SK-N-SH (cell line): ENCODE data around the gene IQGAP2. TPM values are rescaled to one million over a fixed set of nuclear protein-coding genes. Genes with fewer than 3 reads are reported as not detected.

Experiments used
- CTCF ChIA-PET: fragments of 300-600, 350-600 bp; formaldehyde crosslinking; extraction: SDS; loops from one replicate; lab custom pipeline; 2021; lab: Yijun Ruan, JAX
- POLR2A ChIA-PET: fragments of 350-600 bp; sonication (Branson Sonifier 250); formaldehyde crosslinking; extraction: SDS; loops from one replicate; lab custom pipeline; 2020; ENCODE audit warnings: antibody characterized with exemption, inconsistent platforms; lab: Yijun Ruan, JAX
- DNase-seq: peaks from one replicate; pipeline ENCODE4 v3.0.0; 2012
- H2AFZ ChIP-seq: fragments of 200-600 bp; sonication (generic); 2 replicates; pipeline ENCODE4 v1.8.1; 2016; ENCODE audit warnings: antibody characterized with exemption, mild to moderate bottlenecking, low read depth
- H3F3A ChIP-seq: fragments of 200-600 bp; sonication (generic); replicated peaks from 2 replicates; pipeline ENCODE3; 2016; ENCODE audit warnings: antibody characterized with exemption, mild to moderate bottlenecking; ENCODE audit not compliant: insufficient read depth
- H3K27ac ChIP-seq, 2 experiments: fragments of 200-500 bp in 1 of 2; fragments of 200-600 bp in 1 of 2; sonication (Bioruptor generic) in 1 of 2; sonication (generic), shearing (Covaris generic) in 1 of 2; 2 replicates each; pipeline versions ENCODE4 v1.5.1 to v1.6.1; 2014 to 2016; ENCODE audit warnings: low read depth in 2 of 2, inconsistent platforms in 1 of 2, low read length in 1 of 2, mild to moderate bottlenecking in 1 of 2, mixed read lengths in 1 of 2
- H3K27me3 ChIP-seq: fragments of 200-600 bp; sonication (generic), shearing (Covaris generic); 2 replicates; pipeline ENCODE4 v1.6.1; 2016; ENCODE audit warnings: mixed run types; ENCODE audit not compliant: insufficient read depth
- H3K36me3 ChIP-seq, 2 experiments: fragments of 200-500 bp in 1 of 2; fragments of 200-600 bp in 1 of 2; sonication (Bioruptor generic) in 1 of 2; sonication (generic) in 1 of 2; replicated peaks in 1 of 2; 2 replicates each; pipeline versions ENCODE3 to v1.5.1; 2014 to 2016; ENCODE audit warnings: low read length in 1 of 2, mild to moderate bottlenecking in 1 of 2; ENCODE audit not compliant: insufficient read depth in 2 of 2, control insufficient read depth in 1 of 2
- H3K4me1 ChIP-seq, 2 experiments: fragments of 200-500 bp in 1 of 2; fragments of 200-600 bp in 1 of 2; sonication (Bioruptor generic) in 1 of 2; sonication (generic), shearing (Covaris generic) in 1 of 2; 2 replicates each; pipeline versions ENCODE4 v1.5.1 to v1.6.1; 2014 to 2016; ENCODE audit warnings: low read depth in 1 of 2, low read length in 1 of 2, mixed run types in 1 of 2; ENCODE audit not compliant: insufficient read depth in 2 of 2, control insufficient read depth in 1 of 2
- H3K4me2 ChIP-seq: fragments of 200-600 bp; sonication (generic), shearing (Covaris generic); 2 replicates; pipeline ENCODE4 v1.6.1; 2017; ENCODE audit warnings: mixed run types
- H3K4me3 ChIP-seq, 2 experiments: fragments of 200-500 bp in 1 of 2; fragments of 200-600 bp in 1 of 2; sonication (Bioruptor generic) in 1 of 2; sonication (generic), shearing (Covaris generic) in 1 of 2; 2 replicates each; pipeline versions ENCODE4 v1.5.1 to v1.8.1; 2014 to 2016; ENCODE audit warnings: low read depth in 2 of 2, inconsistent platforms in 1 of 2, low read length in 1 of 2, mild to moderate bottlenecking in 1 of 2, mixed read lengths in 1 of 2, moderate library complexity in 1 of 2
- H3K79me2 ChIP-seq: fragments of 200-600 bp; sonication (generic); 2 replicates; pipeline ENCODE4 v1.8.1; 2017; ENCODE audit warnings: mild to moderate bottlenecking; ENCODE audit not compliant: insufficient read depth
- H3K9ac ChIP-seq: fragments of 200-600 bp; sonication (generic); 2 replicates; pipeline ENCODE4 v1.6.1; 2017; ENCODE audit warnings: mixed run types
- H3K9me2 ChIP-seq: fragments of 200-600 bp; sonication (generic); 2 replicates; pipeline ENCODE4 v1.6.1; 2017; ENCODE audit warnings: mixed run types
- H3K9me3 ChIP-seq: fragments of 200-600 bp; sonication (generic); 2 replicates; pipeline ENCODE4 v1.6.1; 2017; ENCODE audit warnings: mixed run types, mild to moderate bottlenecking, moderate library complexity
- H4K20me1 ChIP-seq: fragments of 200-600 bp; sonication (generic); 2 replicates; pipeline ENCODE4 v1.6.1; 2017; ENCODE audit warnings: mild to moderate bottlenecking, mixed run types; ENCODE audit not compliant: insufficient read depth
- CHD2 ChIP-seq: fragments of 150-350 bp; IDR thresholded peaks from 2 replicates; pipeline ENCODE4 v1.6.1; 2018; ENCODE audit warnings: low read length; ENCODE audit not compliant: partially characterized antibody
- CTCF ChIP-seq: fragments of 200-600 bp; sonication (generic); IDR thresholded peaks from 2 replicates; pipeline ENCODE4 v1.6.1; 2017; ENCODE audit warnings: antibody characterized with exemption, mild to moderate bottlenecking, moderate library complexity
- FOSL2 ChIP-seq: IDR thresholded peaks from 2 replicates; pipeline ENCODE4 v1.4.0; 2012; ENCODE audit warnings: low read depth, mild to moderate bottlenecking, moderate library complexity, borderline replicate concordance
- FOXJ3 ChIP-seq: sonication (generic); formaldehyde crosslinking; IDR thresholded peaks from 2 replicates; pipeline ENCODE4 v1.5.1; 2020; ENCODE audit warnings: mild to moderate bottlenecking, missing genetic modification reagents
- FOXM1 ChIP-seq: IDR thresholded peaks from 2 replicates; pipeline ENCODE4 v1.4.0; 2012; ENCODE audit warnings: low read depth, mild to moderate bottlenecking
- MAX ChIP-seq: IDR thresholded peaks from 2 replicates; pipeline ENCODE4 v1.4.0; 2012; ENCODE audit warnings: low read depth
- MEF2A ChIP-seq: IDR thresholded peaks from 2 replicates; pipeline ENCODE4 v1.4.0; 2012; ENCODE audit warnings: low read depth, borderline replicate concordance
- MXI1 ChIP-seq: IDR thresholded peaks from 2 replicates; pipeline ENCODE4 v1.6.1; 2012; ENCODE audit warnings: mild to moderate bottlenecking, low read depth, low read length, improper control_type of control experiment
- PBX3 ChIP-seq: IDR thresholded peaks from 2 replicates; pipeline ENCODE4; 2012
- RAD21 ChIP-seq: IDR thresholded peaks from 2 replicates; pipeline ENCODE4 v1.6.1; 2012; ENCODE audit warnings: mild to moderate bottlenecking, low read length
- RCOR1 ChIP-seq: fragments of 150-350 bp; IDR thresholded peaks from 2 replicates; pipeline ENCODE4 v1.6.1; 2017; ENCODE audit warnings: antibody characterized with exemption, low read length
- RXRA ChIP-seq: IDR thresholded peaks from 2 replicates; pipeline ENCODE4 v1.4.0; 2012; ENCODE audit warnings: low read depth, mild to moderate bottlenecking, borderline replicate concordance
- TAF1 ChIP-seq: IDR thresholded peaks from 2 replicates; pipeline ENCODE4 v1.6.1; 2012; ENCODE audit warnings: low read depth, mild to moderate bottlenecking, low read length, moderate library complexity, borderline replicate concordance
- TCF12 ChIP-seq: IDR thresholded peaks from 2 replicates; pipeline ENCODE4 v1.4.0; 2012
- YY1 ChIP-seq: IDR thresholded peaks from 2 replicates; pipeline ENCODE4 v1.4.0; 2012; ENCODE audit warnings: low read depth, mild to moderate bottlenecking
- WGBS: methylation state at CpG from one replicate; pipeline ENCODE4 v1.1.6; 2017; ENCODE audit warnings: low lambda C conversion rate; 5-methylcytosine and 5-hydroxymethylcytosine counted together
- polyA plus RNA-seq, 3 experiments: library from polyadenylated mRNA; depleted of rRNA; stranded (reverse); fragments of >200 nt; gene quantifications; 2 replicates each; pipeline ENCODE4 v1.2.3, GENCODE V29; 2012
- TF ChIP-seq, protein P1 (sequence below): fragments of 150-350 bp; IDR thresholded peaks from 2 replicates; pipeline ENCODE4 v1.6.1; 2017; ENCODE audit warnings: antibody characterized with exemption, low read length, low read depth, borderline replicate concordance

The IQGAP2 gene
- polyA plus RNA-seq, 1 of the 3 experiments (the other 2 are of a cell fraction) = 2.1 TPM

GRCh38 chr5:76590027-76590426 is 186.9 kb downstream of the IQGAP2 start:
- TF ChIP-seq TAF1 (no peak), RXRA (no peak), FOSL2 (no peak), MAX (no peak), CTCF (no peak), FOXJ3 (CRISPR knock-in tag) (no peak), FOXM1 (no peak), MXI1 (no peak), PBX3 (no peak), MEF2A (no peak), TCF12 (no peak), RAD21 (no peak)
- TF ChIP-seq, protein P1, sequence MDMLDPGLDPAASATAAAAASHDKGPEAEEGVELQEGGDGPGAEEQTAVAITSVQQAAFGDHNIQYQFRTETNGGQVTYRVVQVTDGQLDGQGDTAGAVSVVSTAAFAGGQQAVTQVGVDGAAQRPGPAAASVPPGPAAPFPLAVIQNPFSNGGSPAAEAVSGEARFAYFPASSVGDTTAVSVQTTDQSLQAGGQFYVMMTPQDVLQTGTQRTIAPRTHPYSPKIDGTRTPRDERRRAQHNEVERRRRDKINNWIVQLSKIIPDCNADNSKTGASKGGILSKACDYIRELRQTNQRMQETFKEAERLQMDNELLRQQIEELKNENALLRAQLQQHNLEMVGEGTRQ = no peak
- no peak overlapping the region for H3K4me3 ChIP-seq
- ChIA-PET POLR2A (no interaction called here), CTCF (no interaction called here)
- no peak overlapping the region for H3K4me2 ChIP-seq
- no peak overlapping the region for H3K27ac ChIP-seq
- no peaks in the 10 kb centered on the region for H3K4me1 ChIP-seq
- 94% methylated on average over 1 of the region's 1 CpG for WGBS
- no peaks in the 10 kb centered on the region for H3K36me3 ChIP-seq
- H2AFZ ChIP-seq = no peak overlapping the region
- no peak overlapping the region for H3K9ac ChIP-seq
- no peaks in the 10 kb centered on the region for H3K9me3 ChIP-seq
- no peaks in the 10 kb centered on the region for H3K79me2 ChIP-seq
- H3K27me3 ChIP-seq = no peaks in the 10 kb centered on the region
- H4K20me1 ChIP-seq = no peaks in the 10 kb centered on the region
- no peaks in the 10 kb centered on the region for H3F3A ChIP-seq
- DNase-seq = no peak
- H3K9me2 ChIP-seq = no peaks in the 10 kb centered on the region

- Histone ChIP-seq H3K36me3 (no peaks in the 10 kb centered on the region), H3K9ac (no peak overlapping the region), H2AFZ (no peak overlapping the region), H3F3A (no peaks in the 10 kb centered on the region), H3K27me3 (no peaks in the 10 kb centered on the region), H3K4me1 (no peaks in the 10 kb centered on the region), H3K9me2 (no peaks in the 10 kb centered on the region), H3K9me3 (no peaks in the 10 kb centered on the region), H4K20me1 (no peaks in the 10 kb centered on the region), H3K4me3 (no peak overlapping the region), H3K4me2 (no peak overlapping the region), H3K27ac (no peak overlapping the region), H3K79me2 (no peaks in the 10 kb centered on the region)
- ChIA-PET POLR2A (no interaction called here), CTCF (interaction anchor here (0.7 to 2.2 kb wide), 4 partner anchors 8 to 183 kb away, joined by 3 to 7 read pairs (median 4); no protein-coding TSS in a partner anchor)
- DNase-seq = no peak
- WGBS = 88% methylated on average over 3 of the region's 3 CpGs
- TF ChIP-seq FOXM1 (no peak), YY1 (no peak), CHD2 (no peak), FOSL2 (no peak), RCOR1 (no peak)
- TF ChIP-seq, protein P1 = no peak
Measured at GRCh38 chr5:76591366-76591765, 188.3 kb downstream of the IQGAP2 start.
